Transverse colon (tissue), 4 donors: Measurements from ENCODE around the gene SLC37A2. TPM values are rescaled to one million over a fixed set of nuclear protein-coding genes. Genes with fewer than 3 reads are reported as not detected.

ENCODE experiments used
- DNase-seq: peaks from one replicate; pipeline ENCODE4 v3.0.0-alpha.2; 2019
- H3K27ac ChIP-seq, 4 donors: fragments of 200-600 bp; sonication (generic); 2 replicates each; pipeline ENCODE4 v1.5.1; 2016 to 2018; ENCODE audit warnings: inconsistent platforms in 4 of 4
- H3K27me3 ChIP-seq: fragments of 200-600 bp; sonication (generic); 2 replicates; pipeline ENCODE4 v1.5.1; 2017; ENCODE audit warnings: inconsistent platforms
- H3K36me3 ChIP-seq, 4 donors: fragments of 200-600 bp; sonication (generic); 2 replicates each; pipeline ENCODE4 v1.5.1; 2017 to 2019; ENCODE audit warnings: inconsistent platforms in 4 of 4
- H3K4me1 ChIP-seq, 4 donors: fragments of 200-600 bp; sonication (generic); 2 replicates each; pipeline ENCODE4 v1.5.1; 2017 to 2020; ENCODE audit warnings: inconsistent platforms in 4 of 4
- H3K4me3 ChIP-seq, 4 donors: fragments of 200-600 bp; sonication (generic); 1 replicate in 1 of 4; 2 replicates in 3 of 4; pipeline versions ENCODE4 v1.5.1 to v1.6.1; 2017 to 2019; ENCODE audit warnings: inconsistent platforms in 4 of 4
- H3K9me3 ChIP-seq, 2 donors: fragments of 200-600 bp; sonication (generic); 2 replicates each; pipeline ENCODE4 v1.5.1; 2017 to 2019; ENCODE audit warnings: inconsistent platforms in 2 of 2
- EP300 ChIP-seq: sonication (generic); formaldehyde crosslinking; IDR thresholded peaks from one replicate; pipeline ENCODE4 v1.6.1; 2017; ENCODE audit warnings: antibody characterized with exemption, low read depth
- POLR2A ChIP-seq: fragments of 450-650 bp; IDR thresholded peaks from one replicate; pipeline ENCODE4 v1.6.1; 2016; ENCODE audit warnings: antibody characterized with exemption, mild to moderate bottlenecking, moderate library complexity
- POLR2AphosphoS5 ChIP-seq, 3 donors: sonication (generic); formaldehyde crosslinking; IDR thresholded peaks; one replicate each; pipeline ENCODE4 v1.6.1; 2016; ENCODE audit warnings: antibody characterized with exemption in 3 of 3
- WGBS, 2 donors: methylation state at CpG; one replicate each; pipeline ENCODE4 v1.1.5; 2018; ENCODE audit warnings: low coverage in 1 of 2; 5-methylcytosine and 5-hydroxymethylcytosine counted together
- in situ Hi-C, 4 donors: fragments of 200-750 bp; cut with MboI; loops; one replicate each; pipeline versions ENCODE4 v1.15.0 to v1.15.1; 2017; ENCODE audit warnings: low sequenced_read_pairs in 3 of 4, low pct_ligation_motif_present in 1 of 4, low pct_unique_long_range_greater_than_20kb in 1 of 4
- intact Hi-C: fragments of 100-400 bp; cut with DNase I; formaldehyde crosslinking; loops from one replicate; pipeline ENCODE4 v1.15.1; 2023; ENCODE audit warnings: low total_unique reads
- total RNA-seq, 4 donors: library from RNA; depleted of rRNA; stranded (reverse); fragments of >200 nt; gene quantifications; one replicate each; pipeline ENCODE4 v1.1.0, GENCODE V29; 2016
- TF ChIP-seq, protein P1 (sequence below), 5 experiments: fragments of 200-600 bp in 3 of 5; fragments of 450-650 bp in 2 of 5; sonication (generic) in 3 of 5; IDR thresholded peaks; 1 replicate in 2 of 5; 2 replicates in 3 of 5; pipeline ENCODE4 v1.5.1; 2016 to 2017; ENCODE audit warnings: antibody characterized with exemption in 5 of 5, inconsistent platforms in 3 of 5, mild to moderate bottlenecking in 2 of 5, moderate library complexity in 1 of 5

The SLC37A2 gene
- total RNA-seq, 4 donors from 2014 or later = 2.4 to 20.6 (median 5.9) TPM

DNA sequence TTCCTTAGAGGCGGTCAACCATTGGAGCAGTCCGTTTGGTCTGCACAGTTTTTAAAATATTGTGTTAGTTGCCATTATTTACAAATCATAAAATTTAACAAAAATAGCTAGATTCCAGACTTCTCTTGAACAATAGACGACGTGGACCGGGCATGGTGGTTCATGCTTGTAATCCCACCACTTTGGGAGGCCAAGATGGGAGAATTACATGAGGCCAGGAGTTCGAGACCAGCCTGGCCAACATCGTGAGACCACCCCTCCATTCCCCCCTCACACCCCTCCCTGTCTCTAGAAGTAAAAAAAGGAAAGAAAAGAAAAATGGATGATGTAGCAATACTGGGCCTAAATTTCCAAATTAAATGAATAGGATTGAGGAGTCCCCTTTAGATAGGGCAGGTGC lies 965 bp downstream of the SLC37A2 start:
- H3K4me3 ChIP-seq = peak overlapping the region in 2 of 4 donors; percentile 49 to 65
- in situ Hi-C loops (no loop called here), intact Hi-C loops (no loop called here)
- H3K27ac ChIP-seq = peak overlapping the region in 1 of 4 donors; percentile 9
- H3K9me3 ChIP-seq = no peaks in the 10 kb centered on the region
- 62 to 63% methylated on average over 4 to 7 of the region's 7 CpGs for WGBS, 2 donors
- DNase-seq = no peak
- peaks cover 6 to 10% (median 8%) of the 10 kb centered on the region in 4 donors for H3K4me1 ChIP-seq
- no peaks in the 10 kb centered on the region for H3K36me3 ChIP-seq
- peaks cover 39% of the 10 kb centered on the region for H3K27me3 ChIP-seq
- no peak for TF ChIP-seq POLR2A
- no peak for TF ChIP-seq EP300
- TF ChIP-seq, protein P1, sequence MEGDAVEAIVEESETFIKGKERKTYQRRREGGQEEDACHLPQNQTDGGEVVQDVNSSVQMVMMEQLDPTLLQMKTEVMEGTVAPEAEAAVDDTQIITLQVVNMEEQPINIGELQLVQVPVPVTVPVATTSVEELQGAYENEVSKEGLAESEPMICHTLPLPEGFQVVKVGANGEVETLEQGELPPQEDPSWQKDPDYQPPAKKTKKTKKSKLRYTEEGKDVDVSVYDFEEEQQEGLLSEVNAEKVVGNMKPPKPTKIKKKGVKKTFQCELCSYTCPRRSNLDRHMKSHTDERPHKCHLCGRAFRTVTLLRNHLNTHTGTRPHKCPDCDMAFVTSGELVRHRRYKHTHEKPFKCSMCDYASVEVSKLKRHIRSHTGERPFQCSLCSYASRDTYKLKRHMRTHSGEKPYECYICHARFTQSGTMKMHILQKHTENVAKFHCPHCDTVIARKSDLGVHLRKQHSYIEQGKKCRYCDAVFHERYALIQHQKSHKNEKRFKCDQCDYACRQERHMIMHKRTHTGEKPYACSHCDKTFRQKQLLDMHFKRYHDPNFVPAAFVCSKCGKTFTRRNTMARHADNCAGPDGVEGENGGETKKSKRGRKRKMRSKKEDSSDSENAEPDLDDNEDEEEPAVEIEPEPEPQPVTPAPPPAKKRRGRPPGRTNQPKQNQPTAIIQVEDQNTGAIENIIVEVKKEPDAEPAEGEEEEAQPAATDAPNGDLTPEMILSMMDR (IDR thresholded peaks at IDR 0.05) = no peak
- TF ChIP-seq POLR2AphosphoS5 (IDR thresholded peaks at IDR 0.05) = no peak

DNA sequence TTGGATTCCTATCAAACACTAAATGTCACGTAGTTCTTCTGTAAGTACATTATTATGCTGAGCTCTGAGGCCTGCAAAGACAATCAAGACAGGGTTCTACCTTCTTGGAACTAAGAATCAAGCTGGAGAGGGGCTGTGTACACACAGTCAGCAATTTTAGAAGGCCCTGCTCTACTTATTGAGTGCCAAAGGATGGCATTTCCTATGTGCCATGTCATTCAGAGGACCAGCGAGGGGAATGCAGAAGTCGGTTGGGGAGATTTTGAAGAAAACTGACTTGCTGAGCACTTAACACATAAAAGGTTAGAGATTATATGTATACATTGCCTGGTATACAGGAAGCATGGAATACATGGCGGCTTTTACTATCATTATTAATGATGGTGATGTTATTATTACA lies 5.3 kb downstream of the SLC37A2 start:
- peaks cover 37% of the 10 kb centered on the region for H3K27me3 ChIP-seq
- in situ Hi-C loops (no loop called here), intact Hi-C loops (no loop called here)
- H3K27ac ChIP-seq = no peak overlapping the region
- TF ChIP-seq POLR2A (no peak), POLR2AphosphoS5 (IDR thresholded peaks at IDR 0.05) (no peak), EP300 (no peak)
- TF ChIP-seq, protein P1 (IDR thresholded peaks at IDR 0.05) = no peak
- DNase-seq = no peak
- no peaks in the 10 kb centered on the region for H3K36me3 ChIP-seq
- 92% methylated on average over 2 to 4 of the region's 4 CpGs for WGBS, 2 donors
- H3K9me3 ChIP-seq = no peaks in the 10 kb centered on the region
- peaks cover 4 to 18% (median 7%) of the 10 kb centered on the region in 4 donors for H3K4me1 ChIP-seq
- no peak overlapping the region for H3K4me3 ChIP-seq

DNA sequence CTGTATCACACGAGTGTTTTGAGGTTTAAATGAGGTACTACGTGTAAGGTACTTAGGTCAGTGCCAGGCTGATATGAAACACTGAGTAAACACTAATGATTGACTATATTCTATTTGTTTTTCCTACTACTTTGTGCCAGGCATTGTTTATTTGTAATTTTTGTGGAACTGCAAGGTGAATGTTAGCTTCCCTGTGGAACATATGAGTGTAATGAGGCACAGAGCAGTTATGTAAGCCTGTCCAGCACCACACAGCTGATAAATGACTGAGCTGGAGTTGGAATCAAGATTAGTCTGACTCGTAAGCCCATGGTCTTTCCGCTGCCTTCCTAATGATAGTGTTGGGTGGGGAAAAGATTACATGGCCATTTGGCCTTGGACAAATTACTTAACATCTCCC lies 5.9 kb downstream of the SLC37A2 start:
- peaks cover 0 to 11% (median 1%) of the 10 kb centered on the region in 4 donors for H3K4me1 ChIP-seq
- no peaks in the 10 kb centered on the region for H3K36me3 ChIP-seq
- intact Hi-C loops = no loop called here
- no peak overlapping the region for H3K27ac ChIP-seq
- 61 to 73% methylated on average over 3 to 4 of the region's 4 CpGs for WGBS, 2 donors
- no peak for TF ChIP-seq EP300
- TF ChIP-seq, protein P1 (IDR thresholded peaks at IDR 0.05) = no peak
- no peak for TF ChIP-seq POLR2A
- no peak for TF ChIP-seq POLR2AphosphoS5 (IDR thresholded peaks at IDR 0.05)
- no peaks in the 10 kb centered on the region for H3K9me3 ChIP-seq
- peaks cover 31% of the 10 kb centered on the region for H3K27me3 ChIP-seq
- in situ Hi-C loops = no loop called here
- DNase-seq = no peak
- H3K4me3 ChIP-seq = no peak overlapping the region

DNA sequence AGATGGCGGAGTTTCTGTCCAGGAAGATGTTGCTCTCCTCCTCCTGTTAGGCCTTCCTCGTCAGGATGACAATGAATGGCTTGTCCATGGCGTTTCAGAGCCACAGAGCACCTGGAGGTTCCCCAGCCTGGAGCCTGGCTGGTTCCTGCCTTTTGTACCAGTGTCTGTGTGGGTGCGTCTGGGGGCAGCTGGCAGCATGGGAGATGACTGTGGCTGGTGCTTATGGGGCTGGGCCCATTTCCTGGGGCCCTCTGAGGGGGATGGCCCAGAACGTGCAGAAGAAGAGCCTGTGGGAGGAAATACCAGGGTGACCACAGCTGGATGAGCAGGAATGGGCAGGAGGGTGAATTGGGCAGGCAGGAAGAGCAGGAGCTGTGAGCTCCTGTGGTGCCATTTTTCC lies 6.7 kb downstream of the SLC37A2 start:
- TF ChIP-seq, protein P1 (IDR thresholded peaks at IDR 0.05) = no peak
- no peak for TF ChIP-seq POLR2AphosphoS5 (IDR thresholded peaks at IDR 0.05)
- no peak for TF ChIP-seq EP300
- no peak for TF ChIP-seq POLR2A
- intact Hi-C loops (no loop called here), in situ Hi-C loops (no loop called here)
- H3K36me3 ChIP-seq = no peaks in the 10 kb centered on the region
- peaks cover 0 to 9% (median 0%) of the 10 kb centered on the region in 4 donors for H3K4me1 ChIP-seq
- 66% methylated on average over 5 of the region's 5 CpGs; no CpG with 5 or more reads in 1 of the 2 donors for WGBS, 2 donors
- no peaks in the 10 kb centered on the region for H3K9me3 ChIP-seq
- H3K27me3 ChIP-seq = peaks cover 23% of the 10 kb centered on the region
- no peak overlapping the region for H3K4me3 ChIP-seq
- DNase-seq = no peak
- peak overlapping the region; percentile 17 to 50 (median 36) for H3K27ac ChIP-seq
